GM19099 (cell line): Measurements from ENCODE around the gene ANP32E.

ENCODE experiments used
- POLR2A ChIP-seq: IDR thresholded peaks from 3 replicates; pipeline ENCODE4 v1.6.1; 2011; ENCODE audit warnings: low read depth; ENCODE audit not compliant: insufficient read length; ENCODE audit errors: extremely low read depth

The ANP32E gene

DNA sequence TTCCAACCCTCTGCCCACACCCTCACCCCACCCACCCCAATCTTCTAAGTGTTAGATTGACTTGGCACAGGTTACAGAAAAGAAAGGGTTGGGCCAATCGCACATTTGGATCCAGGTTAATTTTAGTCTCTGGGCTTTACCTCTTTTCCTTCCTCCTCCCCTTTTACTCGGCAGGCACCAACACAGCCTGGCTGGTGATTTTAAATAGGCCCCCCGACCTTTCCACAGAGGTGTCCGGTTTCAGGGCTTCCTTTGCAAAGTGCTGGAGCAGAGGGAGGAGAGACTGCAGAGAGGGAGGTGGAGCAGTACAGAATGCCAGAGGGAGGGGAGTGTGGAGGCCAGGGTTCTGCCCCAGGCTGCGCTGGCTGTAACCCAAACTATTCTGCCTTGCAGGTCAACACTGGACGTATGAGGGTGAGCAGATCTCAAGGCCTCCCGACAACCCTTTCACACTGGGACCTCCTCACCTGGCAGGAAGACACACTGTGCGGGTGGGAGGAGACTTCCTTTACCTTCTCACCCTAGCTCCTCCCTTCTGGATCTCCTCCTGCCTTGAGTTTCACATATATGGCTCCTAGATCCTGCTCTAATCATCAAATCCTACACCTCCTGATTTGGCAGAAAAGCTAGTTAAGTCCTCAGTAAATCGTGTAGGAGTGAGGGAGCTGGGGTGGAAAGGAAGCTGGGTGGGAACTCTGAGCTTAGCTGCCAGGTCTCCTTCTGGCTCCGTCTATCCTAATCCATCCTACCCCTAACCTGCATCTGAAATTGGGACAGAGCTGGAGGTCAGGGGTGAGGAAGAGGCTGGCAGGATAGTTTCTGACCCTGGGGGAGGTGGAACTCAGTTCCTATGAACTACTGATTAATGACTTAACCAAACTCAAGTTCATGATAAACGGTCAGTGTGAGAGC, 24.1 kb upstream of the ANP32E start:
- TF ChIP-seq POLR2A, result no peak

GRCh38 chr1:150259217-150259616, 23.3 kb upstream of the ANP32E start:
- no peak for TF ChIP-seq POLR2A

DNA sequence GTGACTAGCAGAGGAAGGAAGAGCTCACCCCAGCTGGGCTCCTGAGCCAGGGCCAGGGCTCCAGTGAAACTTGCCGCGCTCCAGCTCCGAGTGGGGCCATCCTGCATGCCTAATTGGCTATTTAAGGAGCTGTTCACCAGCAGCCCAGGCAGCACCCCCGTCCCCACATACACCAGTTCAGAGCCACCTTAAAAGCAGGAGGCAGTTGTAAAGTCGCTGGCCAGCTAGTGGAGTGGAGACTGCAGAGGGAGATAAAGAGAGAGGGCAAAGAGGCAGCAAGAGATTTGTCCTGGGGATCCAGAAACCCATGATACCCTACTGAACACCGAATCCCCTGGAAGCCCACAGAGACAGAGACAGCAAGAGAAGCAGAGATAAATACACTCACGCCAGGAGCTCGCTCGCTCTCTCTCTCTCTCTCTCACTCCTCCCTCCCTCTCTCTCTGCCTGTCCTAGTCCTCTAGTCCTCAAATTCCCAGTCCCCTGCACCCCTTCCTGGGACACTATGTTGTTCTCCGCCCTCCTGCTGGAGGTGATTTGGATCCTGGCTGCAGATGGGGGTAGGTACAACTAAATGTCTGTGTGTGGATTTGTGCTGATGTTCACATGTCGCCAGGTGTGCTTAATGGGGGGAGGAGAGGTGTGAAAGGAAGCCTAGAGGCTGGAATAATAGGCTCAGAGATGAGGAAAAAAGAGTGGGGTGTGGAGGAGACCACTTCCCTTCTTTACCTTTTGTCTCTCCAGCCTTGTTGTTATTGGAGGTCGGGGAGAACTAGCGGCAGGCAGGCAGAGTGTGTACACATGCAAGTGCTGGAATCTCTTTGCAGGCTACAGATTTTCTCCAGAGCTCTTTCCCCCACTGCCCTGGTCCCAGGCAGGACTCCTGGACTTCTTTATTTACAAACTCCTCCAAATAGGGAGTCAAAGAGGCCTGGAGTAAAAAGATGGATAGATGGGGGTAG, 22.0 kb upstream of the ANP32E start, which contains the start of gene CA14:
Gene CA14, plus strand, starts transcription at position 151 of the 962 bp plus-strand sequence. Its CDS starts 355 bp downstream, at position 506.
- no peak for TF ChIP-seq POLR2A

- no peak for TF ChIP-seq POLR2A
Observed at GRCh38 chr1:150256554-150257341, 20.8 kb upstream of the ANP32E start.

- no peak for TF ChIP-seq POLR2A
Observed at GRCh38 chr1:150256198-150256553, 20.3 kb upstream of the ANP32E start.

- TF ChIP-seq POLR2A, result no peak
Observed at GRCh38 chr1:150249936-150250335, 14.0 kb upstream of the ANP32E start.

- TF ChIP-seq POLR2A, result no peak
Observed at GRCh38 chr1:150243003-150243402, 7.1 kb upstream of the ANP32E start.

GRCh38 chr1:150237746-150238145, 1.8 kb upstream of the ANP32E start:
- no peak for TF ChIP-seq POLR2A

DNA sequence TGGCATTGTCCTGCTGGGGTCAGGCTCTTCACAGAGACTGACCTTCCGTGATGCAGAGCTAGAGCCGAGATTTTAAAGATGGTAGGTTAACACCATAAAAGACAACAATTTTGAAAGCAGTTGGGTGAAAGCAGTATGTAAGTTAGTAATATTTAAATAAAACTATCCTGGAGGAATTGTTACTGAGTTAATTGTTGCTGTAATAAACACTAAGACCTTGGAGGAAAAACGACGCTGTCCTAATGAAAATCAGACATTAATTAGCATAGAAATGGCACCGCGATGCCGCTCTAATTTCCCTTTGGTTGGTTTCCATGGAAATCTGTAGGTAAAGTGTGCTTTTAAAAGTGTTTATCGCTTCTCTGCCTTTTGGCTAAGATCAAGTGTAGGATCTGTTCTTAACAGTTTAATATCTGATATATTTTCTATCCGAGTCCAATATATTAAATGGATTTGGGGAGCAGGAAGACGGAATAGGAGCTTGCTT, 745 bp upstream of the ANP32E start:
- no peak for TF ChIP-seq POLR2A

GRCh38 chr1:150235294-150235851, 539 bp downstream of the ANP32E start:
- no peak for TF ChIP-seq POLR2A

GRCh38 chr1:150234566-150235293, 1.2 kb downstream of the ANP32E start:
- peak; percentile 95 for TF ChIP-seq POLR2A

GRCh38 chr1:150234309-150234565, 1.7 kb downstream of the ANP32E start:
- no peak for TF ChIP-seq POLR2A

DNA sequence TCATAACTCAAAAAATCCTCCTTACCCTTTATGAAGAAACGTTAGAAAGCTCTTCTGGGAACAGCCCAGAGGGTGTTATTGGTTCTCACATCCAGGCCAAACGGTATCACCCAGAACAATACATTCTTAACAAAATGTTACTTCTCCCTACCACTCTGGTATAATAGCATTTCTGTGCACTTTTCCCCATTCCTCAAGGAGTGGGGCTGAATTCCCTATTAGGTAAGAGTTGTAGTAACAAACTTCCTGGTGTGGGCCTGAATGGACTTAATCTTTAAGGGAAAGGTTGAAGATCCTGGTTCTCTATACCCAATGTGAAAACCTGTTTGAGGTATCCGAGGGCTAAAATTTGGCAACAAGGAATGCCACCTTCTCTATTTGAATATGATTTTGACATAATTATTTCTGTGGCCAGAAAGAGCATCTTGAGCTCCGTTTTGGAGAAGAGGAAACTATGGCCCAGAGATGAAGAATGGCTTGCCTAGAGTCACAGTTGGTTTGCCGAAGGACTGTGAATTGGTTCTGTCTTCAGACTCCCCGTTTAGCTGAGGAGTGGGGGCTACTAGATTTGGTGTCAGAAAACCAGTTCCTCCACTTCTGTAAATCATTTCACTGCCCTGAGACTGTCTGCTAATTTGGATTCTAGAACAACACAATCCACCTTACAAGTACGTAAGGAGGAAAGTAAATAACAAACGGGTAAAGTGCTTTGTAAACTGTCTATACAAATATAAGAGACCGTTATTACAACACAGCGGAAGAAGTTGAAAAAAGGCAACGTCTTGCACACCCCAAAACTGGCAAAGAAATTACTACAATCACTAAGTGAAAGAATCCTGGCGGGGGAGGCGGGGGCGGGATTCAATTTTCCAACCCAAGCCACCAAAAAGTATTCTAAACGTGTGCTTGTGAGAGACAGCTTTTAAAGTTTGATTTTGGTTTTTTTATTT, 2.3 kb downstream of the ANP32E start:
- no peak for TF ChIP-seq POLR2A
